Measurements from ENCODE around the gene RNF169. TPM values are rescaled to one million over a fixed set of nuclear protein-coding genes. Genes with fewer than 3 reads are reported as not detected.
"Not testable (repeated sequence)": the region's sequence is repeated elsewhere in the genome, so short reads cannot be mapped to it uniquely, and the experiment has no call there.

The RNF169 gene
- total RNA-seq, 2 donors from 2014 or later, result 12.4 to 13.2 TPM

GRCh38 chr11:74749127-74749964 is 697 bp downstream of the RNF169 start:
- no peak for TF ChIP-seq CTCF (IDR thresholded peaks at IDR 0.05)
- intact Hi-C loops (cut with DNase I), result no loop called here
- Histone ChIP-seq H3K4me1 (peaks cover 4% of the 10 kb centered on the region), H3K36me3 (no peaks in the 10 kb centered on the region), H3K9me3 (no peaks in the 10 kb centered on the region), H3K27ac (peak overlapping the region; percentile 87), H3K4me3 (peak overlapping the region; percentile 80), H3K27me3 (no peaks in the 10 kb centered on the region), H3K9ac (ENCODE audit: low read depth in 2 of 2, low read length in 2 of 2) (peak overlapping the region; percentile 79 to 87)
- peak; percentile 53 for DNase-seq

GRCh38 chr11:74749965-74750296 is 1.3 kb downstream of the RNF169 start:
- Histone ChIP-seq H3K27ac (peak overlapping the region; percentile 87), H3K27me3 (no peaks in the 10 kb centered on the region), H3K4me3 (peak overlapping the region; percentile 80), H3K4me1 (peaks cover 4% of the 10 kb centered on the region), H3K36me3 (no peaks in the 10 kb centered on the region), H3K9me3 (no peaks in the 10 kb centered on the region), H3K9ac (ENCODE audit: low read depth in 2 of 2, low read length in 2 of 2) (peak overlapping the region in 1 of 2 donors; percentile 79)
- intact Hi-C loops (cut with DNase I), result no loop called here
- no peak for TF ChIP-seq CTCF (IDR thresholded peaks at IDR 0.05)
- no peak for DNase-seq

- H3K27me3 ChIP-seq; H3K36me3 ChIP-seq; intact Hi-C loops (cut with DNase I); H3K4me3 ChIP-seq; H3K4me1 ChIP-seq; DNase-seq; H3K9me3 ChIP-seq; H3K27ac ChIP-seq; H3K9ac ChIP-seq (ENCODE audit: low read depth in 2 of 2, low read length in 2 of 2): not testable (repeated sequence)
These were observed 1.9 kb downstream of the RNF169 start for GRCh38 chr11:74750598-74750997.

GRCh38 chr11:74751303-74751702 is 2.7 kb downstream of the RNF169 start:
- intact Hi-C loops (cut with DNase I), result no loop called here
- TF ChIP-seq CTCF (IDR thresholded peaks at IDR 0.05), result no peak
- Histone ChIP-seq H3K4me3 (no peak overlapping the region), H3K9ac (ENCODE audit: low read depth in 2 of 2, low read length in 2 of 2) (no peak overlapping the region), H3K27ac (no peak overlapping the region), H3K9me3 (no peaks in the 10 kb centered on the region), H3K4me1 (peaks cover 4% of the 10 kb centered on the region), H3K27me3 (no peaks in the 10 kb centered on the region), H3K36me3 (no peaks in the 10 kb centered on the region)
- DNase-seq, result no peak

- H3K9me3 ChIP-seq, result no peaks in the 10 kb centered on the region
- no peaks in the 10 kb centered on the region for H3K36me3 ChIP-seq
- no peak for DNase-seq
- H3K4me1 ChIP-seq, result peaks cover 4% of the 10 kb centered on the region
- no peaks in the 10 kb centered on the region for H3K27me3 ChIP-seq
- no peak overlapping the region for H3K27ac ChIP-seq
- no peak for TF ChIP-seq CTCF (IDR thresholded peaks at IDR 0.05)
- intact Hi-C loops (cut with DNase I), result no loop called here
- H3K9ac ChIP-seq (ENCODE audit: low read depth in 2 of 2, low read length in 2 of 2), result no peak overlapping the region
- H3K4me3 ChIP-seq, result no peak overlapping the region
These were observed 6.0 kb downstream of the RNF169 start for GRCh38 chr11:74754507-74755252.
